ENCODE results near the gene FIZ1. TPM values are rescaled to one million over a fixed set of nuclear protein-coding genes. Genes with fewer than 3 reads are reported as not detected.
"Not testable (repeated sequence)": the region's sequence is repeated elsewhere in the genome, so short reads cannot be mapped to it uniquely, and the experiment has no call there.

Gene FIZ1
- total RNA-seq, 2 donors from 2014 or later = 14.8 to 16.4 TPM

DNA sequence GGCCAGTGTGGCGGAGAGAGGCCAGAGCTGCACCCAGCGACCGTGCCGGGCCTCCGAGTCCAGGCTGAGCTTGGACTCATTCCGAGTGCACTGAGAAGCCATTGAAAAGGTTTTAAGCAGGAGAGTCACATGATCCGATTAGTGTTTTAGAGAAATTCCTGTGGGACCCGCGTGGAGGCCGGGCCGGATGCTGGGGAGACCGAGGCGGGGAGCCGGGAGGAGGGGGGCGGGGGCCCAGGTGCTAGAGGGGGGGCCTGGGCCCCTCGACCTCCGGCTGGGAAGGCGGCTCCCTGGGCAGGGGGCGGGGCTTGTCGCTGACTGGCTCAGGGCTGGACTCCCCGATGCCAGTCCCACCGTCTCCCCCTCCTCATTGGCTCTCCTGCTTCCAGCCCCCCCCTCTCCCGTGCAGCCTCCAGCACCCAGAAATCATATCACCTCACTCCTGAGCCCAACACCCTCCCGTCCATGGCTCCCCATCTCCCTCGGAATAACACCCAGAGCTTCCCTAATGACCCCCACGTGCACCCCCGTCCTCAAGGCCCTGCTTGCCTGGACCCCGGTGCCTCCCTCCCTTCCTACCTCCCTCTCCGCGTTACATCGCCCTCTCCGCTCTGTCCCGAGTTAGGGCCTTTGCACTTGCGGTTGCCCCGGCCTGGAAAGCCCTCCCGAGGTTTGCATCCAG is 13.5 kb downstream of the FIZ1 start:
- DNase-seq (ENCODE audit: low spot score) = peak; percentile 65
- peak overlapping the region; percentile 58 to 66 for H3K27ac ChIP-seq
- H3K36me3 ChIP-seq = no peaks in the 10 kb centered on the region
- WGBS = 3% methylated on average over 34 of the region's 36 CpGs
- H3K27me3 ChIP-seq (replicated peaks; ENCODE audit: insufficient read depth) = no peaks in the 10 kb centered on the region
- peak overlapping the region; percentile 17 to 20 for H3K4me3 ChIP-seq
- H3K9me3 ChIP-seq = no peaks in the 10 kb centered on the region
- H3K4me1 ChIP-seq (replicated peaks) = peaks cover 14% of the 10 kb centered on the region
- TF ChIP-seq POLR2A (IDR thresholded peaks at IDR 0.05) (no peak), CTCF (IDR thresholded peaks at IDR 0.05) (no peak), POLR2AphosphoS5 (IDR thresholded peaks at IDR 0.05) (no peak)
- intact Hi-C loops (cut with DNase I) = no loop called here

GRCh38 chr19:55584871-55585270 is 14.4 kb downstream of the FIZ1 start:
- Histone ChIP-seq H3K4me3 (no peak overlapping the region), H3K4me1 (replicated peaks) (peaks cover 14% of the 10 kb centered on the region), H3K27me3 (replicated peaks; ENCODE audit: insufficient read depth) (no peaks in the 10 kb centered on the region), H3K9me3 (no peaks in the 10 kb centered on the region), H3K36me3 (no peaks in the 10 kb centered on the region), H3K27ac (no peak overlapping the region)
- intact Hi-C loops (cut with DNase I) = loop anchor here (5.0 kb wide), 1 partner anchor 68 kb away; no protein-coding TSS in a partner anchor
- TF ChIP-seq CTCF (IDR thresholded peaks at IDR 0.05) = no peak
- TF ChIP-seq POLR2A (IDR thresholded peaks at IDR 0.05) = no peak
- TF ChIP-seq POLR2AphosphoS5 (IDR thresholded peaks at IDR 0.05) = no peak
- DNase-seq (ENCODE audit: low spot score) = no peak
- 79% methylated on average over 11 of the region's 11 CpGs for WGBS

- H3K36me3 ChIP-seq; H3K4me3 ChIP-seq; H3K27ac ChIP-seq; H3K27me3 ChIP-seq (replicated peaks; ENCODE audit: insufficient read depth); H3K9me3 ChIP-seq; DNase-seq (ENCODE audit: low spot score): not testable (repeated sequence)
- peaks cover 18% of the 10 kb centered on the region for H3K4me1 ChIP-seq (replicated peaks)
- WGBS = 80% methylated on average over 8 of the region's 8 CpGs
- intact Hi-C loops (cut with DNase I) = loop anchor here (5.0 kb wide), 1 partner anchor 67 kb away; no protein-coding TSS in a partner anchor
Measured at GRCh38 chr19:55583897-55584296, 15.4 kb downstream of the FIZ1 start.

DNA sequence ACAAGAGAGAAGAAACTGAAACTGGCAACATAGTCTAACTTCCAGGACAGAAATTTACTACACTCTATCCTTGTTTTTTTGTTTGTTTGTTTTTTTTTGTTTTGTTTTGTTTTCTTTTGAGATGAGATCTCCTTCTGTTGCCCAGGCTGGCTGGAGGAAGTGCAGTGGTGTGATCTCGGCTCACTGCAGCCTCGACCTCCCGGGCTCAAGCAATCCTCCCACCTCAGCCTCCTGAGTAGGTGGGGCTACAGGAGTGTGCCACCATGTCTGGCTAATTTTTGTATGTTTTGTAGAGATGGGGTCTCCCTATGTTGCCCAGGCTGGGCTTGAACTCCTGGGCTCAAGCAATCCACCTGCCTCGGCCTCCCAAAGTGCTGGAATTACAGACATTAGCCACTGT is 17.0 kb downstream of the FIZ1 start:
- H3K9me3 ChIP-seq; DNase-seq (ENCODE audit: low spot score); H3K4me3 ChIP-seq; H3K36me3 ChIP-seq; H3K27me3 ChIP-seq (replicated peaks; ENCODE audit: insufficient read depth): not testable (repeated sequence)
- Histone ChIP-seq H3K4me1 (replicated peaks) (peaks cover 18% of the 10 kb centered on the region), H3K27ac (peak overlapping the region; percentile 61 to 88)
- WGBS = 61% methylated on average over 4 of the region's 4 CpGs
- intact Hi-C loops (cut with DNase I) = loop anchor here (5.0 kb wide), 1 partner anchor 65 kb away; no protein-coding TSS in a partner anchor

DNA sequence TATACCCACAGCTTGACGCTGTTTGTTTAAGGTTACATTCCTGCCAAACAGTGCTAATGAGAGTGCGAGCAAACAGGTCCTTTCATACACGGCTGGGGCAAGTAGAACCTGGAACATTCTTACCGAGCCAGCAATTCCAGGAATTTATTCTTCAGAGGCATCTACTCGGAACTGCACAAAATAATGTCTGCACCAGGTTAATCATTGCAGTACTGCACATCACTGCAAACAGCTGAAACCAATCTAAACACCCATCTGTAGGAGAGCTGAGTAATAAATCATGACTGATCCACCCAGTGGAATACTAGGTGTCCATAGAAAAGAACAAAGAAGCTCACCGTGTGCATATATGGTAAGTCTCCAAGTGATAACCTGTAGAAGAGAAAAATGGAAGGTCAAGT is 17.5 kb downstream of the FIZ1 start:
- intact Hi-C loops (cut with DNase I) = loop anchor here (5.0 kb wide), 1 partner anchor 65 kb away; no protein-coding TSS in a partner anchor
- DNase-seq (ENCODE audit: low spot score) = no peak
- no peak for TF ChIP-seq POLR2AphosphoS5 (IDR thresholded peaks at IDR 0.05)
- TF ChIP-seq CTCF (IDR thresholded peaks at IDR 0.05) = no peak
- TF ChIP-seq POLR2A (IDR thresholded peaks at IDR 0.05) = no peak
- 8% methylated on average over 6 of the region's 6 CpGs for WGBS
- H3K9me3 ChIP-seq = no peaks in the 10 kb centered on the region
- H3K27ac ChIP-seq = peak overlapping the region; percentile 61 to 88
- H3K36me3 ChIP-seq = peaks cover 0 to 7% of the 10 kb centered on the region in 2 donors
- no peaks in the 10 kb centered on the region for H3K27me3 ChIP-seq (replicated peaks; ENCODE audit: insufficient read depth)
- H3K4me3 ChIP-seq = peak overlapping the region in 1 of 2 donors; percentile 86
- peaks cover 14% of the 10 kb centered on the region for H3K4me1 ChIP-seq (replicated peaks)
